Measurements from ENCODE around the gene USP36.

USP36 gene

GRCh38 chr17:78800132-78800931 is 40.3 kb downstream of the USP36 start:
- Histone ChIP-seq H3K36me3 (ENCODE audit: control insufficient read depth, low read length) (peaks cover 82% of the 10 kb centered on the region), H4K20me1 (ENCODE audit: control insufficient read depth, insufficient read depth, low read depth, low read length) (no peaks in the 10 kb centered on the region), H3K9me2 (replicated peaks; ENCODE audit: control insufficient read depth, low read length) (no peaks in the 10 kb centered on the region), H3K27ac (ENCODE audit: low read depth, low read length) (no peak overlapping the region), H3K79me2 (ENCODE audit: control insufficient read depth, low read length) (peaks cover 8% of the 10 kb centered on the region), H3K4me1 (ENCODE audit: control insufficient read depth, low read length) (no peaks in the 10 kb centered on the region), H3K4me2 (ENCODE audit: low read length) (no peak overlapping the region), H3K27me3 (ENCODE audit: control insufficient read depth, low read length) (no peaks in the 10 kb centered on the region), H3F3A (ENCODE audit: control insufficient read depth, insufficient read depth) (no peaks in the 10 kb centered on the region), H3K4me3 (ENCODE audit: low read length) (no peak overlapping the region), H3K9me3 (ENCODE audit: control insufficient read depth, insufficient read depth, low read length) (no peaks in the 10 kb centered on the region)
- no peak for TF ChIP-seq EZH2phosphoT487 (IDR thresholded peaks at IDR 0.05; ENCODE audit: borderline replicate concordance, low read length)
- TF ChIP-seq, protein P1, sequence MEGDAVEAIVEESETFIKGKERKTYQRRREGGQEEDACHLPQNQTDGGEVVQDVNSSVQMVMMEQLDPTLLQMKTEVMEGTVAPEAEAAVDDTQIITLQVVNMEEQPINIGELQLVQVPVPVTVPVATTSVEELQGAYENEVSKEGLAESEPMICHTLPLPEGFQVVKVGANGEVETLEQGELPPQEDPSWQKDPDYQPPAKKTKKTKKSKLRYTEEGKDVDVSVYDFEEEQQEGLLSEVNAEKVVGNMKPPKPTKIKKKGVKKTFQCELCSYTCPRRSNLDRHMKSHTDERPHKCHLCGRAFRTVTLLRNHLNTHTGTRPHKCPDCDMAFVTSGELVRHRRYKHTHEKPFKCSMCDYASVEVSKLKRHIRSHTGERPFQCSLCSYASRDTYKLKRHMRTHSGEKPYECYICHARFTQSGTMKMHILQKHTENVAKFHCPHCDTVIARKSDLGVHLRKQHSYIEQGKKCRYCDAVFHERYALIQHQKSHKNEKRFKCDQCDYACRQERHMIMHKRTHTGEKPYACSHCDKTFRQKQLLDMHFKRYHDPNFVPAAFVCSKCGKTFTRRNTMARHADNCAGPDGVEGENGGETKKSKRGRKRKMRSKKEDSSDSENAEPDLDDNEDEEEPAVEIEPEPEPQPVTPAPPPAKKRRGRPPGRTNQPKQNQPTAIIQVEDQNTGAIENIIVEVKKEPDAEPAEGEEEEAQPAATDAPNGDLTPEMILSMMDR (IDR thresholded peaks at IDR 0.05; ENCODE audit: low read depth, low read length, poor library complexity, severe bottlenecking) = no peak

GRCh38 chr17:78798695-78799559 is 41.7 kb downstream of the USP36 start:
- no peak overlapping the region for H3K4me2 ChIP-seq (ENCODE audit: low read length)
- H4K20me1 ChIP-seq (ENCODE audit: control insufficient read depth, insufficient read depth, low read depth, low read length) = no peaks in the 10 kb centered on the region
- no peak for TF ChIP-seq EZH2phosphoT487 (IDR thresholded peaks at IDR 0.05; ENCODE audit: borderline replicate concordance, low read length)
- TF ChIP-seq, protein P1 (IDR thresholded peaks at IDR 0.05; ENCODE audit: low read depth, low read length, poor library complexity, severe bottlenecking) = peak; percentile 60
- no peaks in the 10 kb centered on the region for H3K9me3 ChIP-seq (ENCODE audit: control insufficient read depth, insufficient read depth, low read length)
- H3K27ac ChIP-seq (ENCODE audit: low read depth, low read length) = no peak overlapping the region
- no peaks in the 10 kb centered on the region for H3K4me1 ChIP-seq (ENCODE audit: control insufficient read depth, low read length)
- peaks cover 5% of the 10 kb centered on the region; the same call in 1 of the 2 replicates for H3K79me2 ChIP-seq (ENCODE audit: control insufficient read depth, low read length)
- no peaks in the 10 kb centered on the region for H3K9me2 ChIP-seq (replicated peaks; ENCODE audit: control insufficient read depth, low read length)
- H3K4me3 ChIP-seq (ENCODE audit: low read length) = no peak overlapping the region
- no peaks in the 10 kb centered on the region for H3F3A ChIP-seq (ENCODE audit: control insufficient read depth, insufficient read depth)
- H3K36me3 ChIP-seq (ENCODE audit: control insufficient read depth, low read length) = peaks cover 87% of the 10 kb centered on the region
- no peaks in the 10 kb centered on the region for H3K27me3 ChIP-seq (ENCODE audit: control insufficient read depth, low read length)

DNA sequence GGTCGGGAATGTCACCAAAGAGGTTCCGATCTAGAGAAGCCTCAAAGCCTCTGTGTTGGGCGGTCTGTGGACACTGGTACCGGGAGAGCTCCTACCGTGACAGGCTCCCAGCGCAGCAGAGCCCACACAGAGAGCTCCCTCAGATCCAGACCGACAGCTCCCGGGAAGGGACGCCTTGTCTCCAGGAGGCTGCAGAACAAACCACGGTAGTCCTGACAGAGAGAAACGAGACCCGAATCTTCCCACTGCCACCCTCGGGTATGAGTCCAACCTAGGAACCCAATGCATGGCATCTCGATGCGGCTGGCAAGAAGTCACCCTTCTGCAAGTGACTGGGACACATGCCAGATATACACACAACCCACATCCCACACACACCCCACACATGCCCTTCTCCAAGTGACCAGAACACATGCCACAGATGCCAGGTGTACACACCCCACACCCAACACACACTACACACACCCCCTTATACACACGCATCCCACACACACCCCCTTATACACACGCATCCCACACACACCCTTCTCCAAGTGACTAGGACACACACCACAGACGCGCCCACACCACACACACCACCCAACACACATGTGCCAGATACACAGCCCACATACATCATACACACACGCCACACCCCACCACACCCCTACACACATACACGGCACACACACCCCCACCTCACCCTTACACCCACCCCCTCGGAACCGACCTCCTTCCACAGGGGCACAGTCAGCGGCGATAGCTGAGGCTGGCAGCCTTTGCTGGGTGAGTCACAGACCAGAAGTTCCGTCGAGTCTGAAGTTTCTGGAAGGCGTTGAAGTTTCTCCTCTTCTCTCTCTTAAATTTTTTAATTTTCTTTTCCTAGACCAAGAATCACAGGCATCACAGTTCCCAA is 42.7 kb downstream of the USP36 start:
- Histone ChIP-seq H3K4me3 (ENCODE audit: low read length) (no peak overlapping the region), H3K4me1 (ENCODE audit: control insufficient read depth, low read length) (no peaks in the 10 kb centered on the region), H3K9me3 (ENCODE audit: control insufficient read depth, insufficient read depth, low read length) (no peaks in the 10 kb centered on the region), H3K36me3 (ENCODE audit: control insufficient read depth, low read length) (peaks cover 88% of the 10 kb centered on the region), H3K4me2 (ENCODE audit: low read length) (no peak overlapping the region), H3K9me2 (replicated peaks; ENCODE audit: control insufficient read depth, low read length) (no peaks in the 10 kb centered on the region), H3K79me2 (ENCODE audit: control insufficient read depth, low read length) (peaks cover 5% of the 10 kb centered on the region; the same call in 1 of the 2 replicates), H3K27ac (ENCODE audit: low read depth, low read length) (no peak overlapping the region), H3K27me3 (ENCODE audit: control insufficient read depth, low read length) (no peaks in the 10 kb centered on the region), H3F3A (ENCODE audit: control insufficient read depth, insufficient read depth) (no peaks in the 10 kb centered on the region), H4K20me1 (ENCODE audit: control insufficient read depth, insufficient read depth, low read depth, low read length) (no peaks in the 10 kb centered on the region)
- TF ChIP-seq, protein P1 (IDR thresholded peaks at IDR 0.05; ENCODE audit: low read depth, low read length, poor library complexity, severe bottlenecking) = no peak
- no peak for TF ChIP-seq EZH2phosphoT487 (IDR thresholded peaks at IDR 0.05; ENCODE audit: borderline replicate concordance, low read length)
